ENCODE results near the gene NUAK1.

The NUAK1 gene

GRCh38 chr12:106096376-106096775, 42.4 kb downstream of the NUAK1 start:
- Histone ChIP-seq H3K9ac (ENCODE audit: low read length) (no peak overlapping the region), H3K36me3 (ENCODE audit: control insufficient read depth, insufficient read depth, low read length) (no peaks in the 10 kb centered on the region), H3K9me3 (ENCODE audit: control insufficient read depth, low read length) (no peaks in the 10 kb centered on the region), H3K4me1 (ENCODE audit: control insufficient read depth, insufficient read depth, low read length) (peaks cover 8% of the 10 kb centered on the region), H3K4me3 (ENCODE audit: low read length) (no peak overlapping the region), H3K27me3 (ENCODE audit: control insufficient read depth, insufficient read depth, low read length) (no peaks in the 10 kb centered on the region)

- Histone ChIP-seq H3K36me3 (ENCODE audit: control insufficient read depth, insufficient read depth, low read length) (no peaks in the 10 kb centered on the region), H3K27me3 (ENCODE audit: control insufficient read depth, insufficient read depth, low read length) (no peaks in the 10 kb centered on the region), H3K4me3 (ENCODE audit: low read length) (no peak overlapping the region), H3K4me1 (ENCODE audit: control insufficient read depth, insufficient read depth, low read length) (peaks cover 8% of the 10 kb centered on the region), H3K9me3 (ENCODE audit: control insufficient read depth, low read length) (no peaks in the 10 kb centered on the region), H3K9ac (ENCODE audit: low read length) (no peak overlapping the region)
These were observed 44.5 kb downstream of the NUAK1 start for GRCh38 chr12:106094304-106094703.

- Histone ChIP-seq H3K9ac (ENCODE audit: low read length) (no peak overlapping the region), H3K9me3 (ENCODE audit: control insufficient read depth, low read length) (no peaks in the 10 kb centered on the region), H3K36me3 (ENCODE audit: control insufficient read depth, insufficient read depth, low read length) (no peaks in the 10 kb centered on the region), H3K4me3 (ENCODE audit: low read length) (no peak overlapping the region), H3K27me3 (ENCODE audit: control insufficient read depth, insufficient read depth, low read length) (no peaks in the 10 kb centered on the region), H3K4me1 (ENCODE audit: control insufficient read depth, insufficient read depth, low read length) (peaks cover 8% of the 10 kb centered on the region)
These were observed 45.5 kb downstream of the NUAK1 start for GRCh38 chr12:106093246-106093645.

- no peak overlapping the region for H3K4me3 ChIP-seq (ENCODE audit: low read length)
- H3K36me3 ChIP-seq (ENCODE audit: control insufficient read depth, insufficient read depth, low read length) = no peaks in the 10 kb centered on the region
- H3K9me3 ChIP-seq (ENCODE audit: control insufficient read depth, low read length) = no peaks in the 10 kb centered on the region
- H3K27me3 ChIP-seq (ENCODE audit: control insufficient read depth, insufficient read depth, low read length) = no peaks in the 10 kb centered on the region
- H3K9ac ChIP-seq (ENCODE audit: low read length) = no peak overlapping the region
- H3K4me1 ChIP-seq (ENCODE audit: control insufficient read depth, insufficient read depth, low read length) = peaks cover 2% of the 10 kb centered on the region
These were observed 47.3 kb downstream of the NUAK1 start for GRCh38 chr12:106091446-106091820.

DNA sequence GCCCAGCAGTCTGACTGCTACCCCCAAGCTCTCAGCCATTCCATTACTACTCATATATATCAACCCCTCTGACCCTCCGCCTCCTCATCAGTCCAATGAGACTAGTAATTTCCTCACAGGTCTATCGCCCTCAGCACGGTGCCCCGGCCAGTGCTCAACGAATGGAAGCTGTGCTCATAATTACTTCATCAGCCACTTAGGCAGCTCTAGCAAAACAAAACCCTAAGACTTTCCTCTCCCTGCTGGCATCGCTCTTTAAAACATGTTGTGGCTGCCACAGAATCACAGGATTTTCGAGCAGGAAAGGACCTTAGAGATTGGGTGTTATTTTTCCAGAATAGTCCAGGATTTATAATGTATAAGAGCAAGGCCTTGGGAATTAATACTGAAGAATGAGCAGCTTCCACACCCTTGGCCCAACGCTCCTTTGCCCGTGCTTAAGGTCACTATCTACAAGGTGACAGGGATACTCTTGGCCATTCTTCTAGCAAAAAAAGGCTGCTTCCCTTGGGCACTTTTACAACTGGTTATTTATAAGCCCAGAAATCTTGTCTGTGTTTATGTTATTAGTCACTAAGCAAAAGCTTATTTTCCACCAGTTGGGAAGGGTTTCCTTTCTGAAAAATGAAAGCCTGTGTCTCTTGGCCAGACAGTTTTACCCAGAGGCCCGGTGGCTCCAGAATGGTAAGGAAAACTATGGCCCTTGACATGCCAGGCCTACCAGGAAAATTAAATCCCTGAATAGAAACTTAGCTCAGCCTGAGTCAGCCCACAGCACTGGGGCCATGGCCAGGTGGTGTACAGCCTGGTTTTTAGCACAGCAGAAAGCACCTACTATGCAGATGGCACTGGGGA, 47.9 kb downstream of the NUAK1 start:
- Histone ChIP-seq H3K9ac (ENCODE audit: low read length) (no peak overlapping the region), H3K27me3 (ENCODE audit: control insufficient read depth, insufficient read depth, low read length) (no peaks in the 10 kb centered on the region), H3K36me3 (ENCODE audit: control insufficient read depth, insufficient read depth, low read length) (no peaks in the 10 kb centered on the region), H3K4me1 (ENCODE audit: control insufficient read depth, insufficient read depth, low read length) (no peaks in the 10 kb centered on the region), H3K9me3 (ENCODE audit: control insufficient read depth, low read length) (no peaks in the 10 kb centered on the region), H3K4me3 (ENCODE audit: low read length) (no peak overlapping the region)

GRCh38 chr12:106089935-106090334, 48.8 kb downstream of the NUAK1 start:
- Histone ChIP-seq H3K36me3 (ENCODE audit: control insufficient read depth, insufficient read depth, low read length) (no peaks in the 10 kb centered on the region), H3K4me3 (ENCODE audit: low read length) (no peak overlapping the region), H3K4me1 (ENCODE audit: control insufficient read depth, insufficient read depth, low read length) (no peaks in the 10 kb centered on the region), H3K9me3 (ENCODE audit: control insufficient read depth, low read length) (no peaks in the 10 kb centered on the region), H3K9ac (ENCODE audit: low read length) (no peak overlapping the region), H3K27me3 (ENCODE audit: control insufficient read depth, insufficient read depth, low read length) (no peaks in the 10 kb centered on the region)

- Histone ChIP-seq H3K9ac (ENCODE audit: low read length) (no peak overlapping the region), H3K36me3 (ENCODE audit: control insufficient read depth, insufficient read depth, low read length) (no peaks in the 10 kb centered on the region), H3K9me3 (ENCODE audit: control insufficient read depth, low read length) (no peaks in the 10 kb centered on the region), H3K4me1 (ENCODE audit: control insufficient read depth, insufficient read depth, low read length) (no peaks in the 10 kb centered on the region), H3K27me3 (ENCODE audit: control insufficient read depth, insufficient read depth, low read length) (no peaks in the 10 kb centered on the region), H3K4me3 (ENCODE audit: low read length) (no peak overlapping the region)
These were observed 49.8 kb downstream of the NUAK1 start for GRCh38 chr12:106088811-106089485.

DNA sequence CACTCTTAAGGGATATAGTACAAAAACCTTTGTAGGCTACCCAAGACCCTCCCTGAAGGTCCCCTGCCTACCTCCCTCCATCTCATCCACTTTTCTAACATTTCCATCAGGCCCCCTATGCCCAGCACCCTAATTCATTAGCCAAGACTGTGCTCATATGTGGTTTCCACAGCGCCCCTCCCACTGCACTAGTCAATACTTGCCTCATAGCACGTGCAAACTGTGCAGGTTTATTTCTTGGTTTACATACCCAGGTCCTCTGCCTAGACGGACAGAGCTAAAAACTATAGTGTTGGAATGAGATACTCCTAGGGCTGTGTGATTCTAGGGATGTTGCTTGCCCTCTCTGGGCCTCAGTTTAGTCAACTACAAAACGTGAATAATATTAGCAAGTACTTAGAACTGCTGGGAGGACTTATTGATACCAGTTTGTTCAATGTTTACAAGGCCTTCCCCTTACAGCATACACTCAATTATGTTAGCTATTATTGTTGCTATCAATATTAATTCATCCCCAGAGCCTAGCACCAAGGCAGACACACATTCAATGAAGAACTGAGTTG, 50.4 kb downstream of the NUAK1 start:
- H3K36me3 ChIP-seq (ENCODE audit: control insufficient read depth, insufficient read depth, low read length) = no peaks in the 10 kb centered on the region
- H3K27me3 ChIP-seq (ENCODE audit: control insufficient read depth, insufficient read depth, low read length) = no peaks in the 10 kb centered on the region
- no peaks in the 10 kb centered on the region for H3K9me3 ChIP-seq (ENCODE audit: control insufficient read depth, low read length)
- no peaks in the 10 kb centered on the region for H3K4me1 ChIP-seq (ENCODE audit: control insufficient read depth, insufficient read depth, low read length)
- no peak overlapping the region for H3K9ac ChIP-seq (ENCODE audit: low read length)
- H3K4me3 ChIP-seq (ENCODE audit: low read length) = no peak overlapping the region

- no peaks in the 10 kb centered on the region for H3K27me3 ChIP-seq (ENCODE audit: control insufficient read depth, insufficient read depth, low read length)
- no peaks in the 10 kb centered on the region for H3K4me1 ChIP-seq (ENCODE audit: control insufficient read depth, insufficient read depth, low read length)
- no peaks in the 10 kb centered on the region for H3K9me3 ChIP-seq (ENCODE audit: control insufficient read depth, low read length)
- no peak overlapping the region for H3K9ac ChIP-seq (ENCODE audit: low read length)
- H3K4me3 ChIP-seq (ENCODE audit: low read length) = no peak overlapping the region
- H3K36me3 ChIP-seq (ENCODE audit: control insufficient read depth, insufficient read depth, low read length) = no peaks in the 10 kb centered on the region
These were observed 52.1 kb downstream of the NUAK1 start for GRCh38 chr12:106086696-106087095.

DNA sequence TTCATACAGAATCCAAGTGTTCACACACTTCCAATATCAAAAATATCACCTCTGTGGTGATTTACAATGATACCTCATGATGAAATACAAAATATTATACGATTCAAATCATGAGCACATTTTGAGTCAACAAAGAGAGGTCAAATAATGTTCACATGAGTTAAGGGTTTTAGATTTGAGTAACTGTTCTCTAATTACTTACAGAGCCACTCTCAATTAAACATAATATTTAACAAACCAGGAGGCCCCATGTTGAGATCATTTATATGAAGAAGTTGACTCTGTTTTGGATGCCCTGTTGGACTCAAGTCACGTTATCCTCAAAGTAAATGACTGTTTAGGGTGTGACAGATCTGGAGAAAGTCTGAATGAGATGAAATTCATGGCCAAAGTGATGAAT, 53.5 kb downstream of the NUAK1 start:
- no peak overlapping the region for H3K9ac ChIP-seq (ENCODE audit: low read length)
- no peaks in the 10 kb centered on the region for H3K27me3 ChIP-seq (ENCODE audit: control insufficient read depth, insufficient read depth, low read length)
- H3K4me1 ChIP-seq (ENCODE audit: control insufficient read depth, insufficient read depth, low read length) = peaks cover under 1% of the 10 kb centered on the region
- no peaks in the 10 kb centered on the region for H3K36me3 ChIP-seq (ENCODE audit: control insufficient read depth, insufficient read depth, low read length)
- H3K9me3 ChIP-seq (ENCODE audit: control insufficient read depth, low read length) = no peaks in the 10 kb centered on the region
- no peak overlapping the region for H3K4me3 ChIP-seq (ENCODE audit: low read length)

- Histone ChIP-seq H3K9ac (ENCODE audit: low read length) (no peak overlapping the region), H3K4me1 (ENCODE audit: control insufficient read depth, insufficient read depth, low read length) (peaks cover 3% of the 10 kb centered on the region), H3K9me3 (ENCODE audit: control insufficient read depth, low read length) (no peaks in the 10 kb centered on the region), H3K4me3 (ENCODE audit: low read length) (no peak overlapping the region), H3K27me3 (ENCODE audit: control insufficient read depth, insufficient read depth, low read length) (no peaks in the 10 kb centered on the region), H3K36me3 (ENCODE audit: control insufficient read depth, insufficient read depth, low read length) (no peaks in the 10 kb centered on the region)
These were observed 54.0 kb downstream of the NUAK1 start for GRCh38 chr12:106084759-106085158.

- H3K9ac ChIP-seq (ENCODE audit: low read length) = no peak overlapping the region
- peaks cover 3% of the 10 kb centered on the region for H3K4me1 ChIP-seq (ENCODE audit: control insufficient read depth, insufficient read depth, low read length)
These were observed 54.6 kb downstream of the NUAK1 start for GRCh38 chr12:106084014-106084671.

More at GRCh38 chr12:106084014-106084671, 54.6 kb downstream of the NUAK1 start:
- Histone ChIP-seq H3K27me3 (ENCODE audit: control insufficient read depth, insufficient read depth, low read length) (no peaks in the 10 kb centered on the region), H3K9me3 (ENCODE audit: control insufficient read depth, low read length) (no peaks in the 10 kb centered on the region), H3K36me3 (ENCODE audit: control insufficient read depth, insufficient read depth, low read length) (no peaks in the 10 kb centered on the region), H3K4me3 (ENCODE audit: low read length) (no peak overlapping the region)

Measured in mucosa of stomach (tissue), 1 donor.